T1000 (cell line): ENCODE measurements around the gene SLC6A3.
"Not testable (repeated sequence)": the region's sequence is repeated elsewhere in the genome, so short reads cannot be mapped to it uniquely, and the experiment has no call there.

ENCODE experiments used
- DNase-seq: peaks from one replicate; lab custom pipeline; 2025; ENCODE audit warnings: mixed read lengths; lab: John Stamatoyannopoulos, UW

SLC6A3 gene

GRCh38 chr5:1370006-1370405 is 75.2 kb downstream of the SLC6A3 start:
- DNase-seq = no peak

GRCh38 chr5:1368756-1369155 is 76.5 kb downstream of the SLC6A3 start:
- DNase-seq = no peak

GRCh38 chr5:1368236-1368635 is 77.0 kb downstream of the SLC6A3 start:
- no peak for DNase-seq

GRCh38 chr5:1367149-1367548 is 78.1 kb downstream of the SLC6A3 start:
- no peak for DNase-seq

GRCh38 chr5:1366514-1366913 is 78.7 kb downstream of the SLC6A3 start:
- DNase-seq = no peak

- DNase-seq = no peak
Observed at GRCh38 chr5:1364211-1364610, 81.0 kb downstream of the SLC6A3 start.

- DNase-seq = no peak
Observed at GRCh38 chr5:1363581-1363980, 81.7 kb downstream of the SLC6A3 start.

GRCh38 chr5:1363160-1363559 is 82.1 kb downstream of the SLC6A3 start:
- no peak for DNase-seq

GRCh38 chr5:1362242-1363015 is 82.8 kb downstream of the SLC6A3 start:
- no peak for DNase-seq

- no peak for DNase-seq
Observed at GRCh38 chr5:1360861-1361260, 84.4 kb downstream of the SLC6A3 start.

GRCh38 chr5:1360367-1360766 is 84.9 kb downstream of the SLC6A3 start:
- DNase-seq = not testable (repeated sequence)

GRCh38 chr5:1359713-1360112 is 85.5 kb downstream of the SLC6A3 start:
- no peak for DNase-seq

GRCh38 chr5:1359031-1359645 is 86.1 kb downstream of the SLC6A3 start:
- DNase-seq = no peak

GRCh38 chr5:1358726-1359025 is 86.6 kb downstream of the SLC6A3 start:
- DNase-seq = no peak

GRCh38 chr5:1357946-1358725 is 87.1 kb downstream of the SLC6A3 start:
- DNase-seq = no peak

GRCh38 chr5:1356873-1357787 is 88.1 kb downstream of the SLC6A3 start:
- no peak for DNase-seq

GRCh38 chr5:1354576-1354975 is 90.7 kb downstream of the SLC6A3 start:
- no peak for DNase-seq

GRCh38 chr5:1352231-1353219 is 92.7 kb downstream of the SLC6A3 start:
- DNase-seq = no peak

GRCh38 chr5:1351156-1351555 is 94.1 kb downstream of the SLC6A3 start:
- DNase-seq = no peak

GRCh38 chr5:1349246-1349645 is 96.0 kb downstream of the SLC6A3 start:
- no peak for DNase-seq

GRCh38 chr5:1348986-1349245 is 96.3 kb downstream of the SLC6A3 start:
- no peak for DNase-seq
